SK-N-SH treated with all-trans-retinoic acid at 6 μM for 48 hours (cell line): ENCODE data around the gene SPATA2L.

ENCODE experiments used
- ATAC-seq: fragments of 200-7000 bp; cut with Tn5 transposase; 3 replicates; pipeline ENCODE4 v1.9.1; 2020; ENCODE audit warnings: mild to moderate bottlenecking, moderate library complexity
- ARNTL ChIP-seq: fragments of 450-650 bp; formaldehyde crosslinking; IDR thresholded peaks from 2 replicates; pipeline ENCODE4 v1.5.0; 2020; ENCODE audit warnings: low read depth, mild to moderate bottlenecking, moderate library complexity, borderline replicate concordance
- BACH2 ChIP-seq: fragments of 250-450 bp; sonication (Bioruptor Pico); IDR thresholded peaks from 2 replicates; pipeline ENCODE4 v1.9.0; 2021; ENCODE audit warnings: mild to moderate bottlenecking, borderline replicate concordance
- CREB5 ChIP-seq: fragments of 250-450 bp; sonication (Bioruptor Pico); IDR thresholded peaks from 2 replicates; pipeline ENCODE4 v1.5.1; 2020; ENCODE audit warnings: low read depth, mild to moderate bottlenecking, moderate library complexity
- CSDC2 ChIP-seq: fragments of 250-450 bp; sonication (Bioruptor Pico); IDR thresholded peaks from 2 replicates; pipeline ENCODE4 v1.5.0; 2020; ENCODE audit warnings: mild to moderate bottlenecking, moderate library complexity
- CSRNP3 ChIP-seq: fragments of 250-450 bp; sonication (Bioruptor Pico); IDR thresholded peaks from 2 replicates; pipeline ENCODE4 v1.5.1; 2021; ENCODE audit warnings: mild to moderate bottlenecking, moderate library complexity
- ESRRG ChIP-seq: fragments of 250-450 bp; sonication (Bioruptor Pico); IDR thresholded peaks from 2 replicates; pipeline ENCODE4 v1.6.1; 2021; ENCODE audit warnings: mild to moderate bottlenecking
- GLIS3 ChIP-seq: fragments of 250-450 bp; sonication (Bioruptor Pico); IDR thresholded peaks from 2 replicates; pipeline ENCODE4 v1.5.0; 2020; ENCODE audit warnings: mild to moderate bottlenecking, moderate library complexity
- ISL1 ChIP-seq: fragments of 250-450 bp; sonication (Bioruptor Pico); IDR thresholded peaks from 2 replicates; pipeline ENCODE4 v2.1.2; 2022; ENCODE audit warnings: mild to moderate bottlenecking, moderate library complexity
- OSR1 ChIP-seq: fragments of 250-450 bp; sonication (Bioruptor Pico); IDR thresholded peaks from 2 replicates; pipeline ENCODE4 v1.8.0; 2022; ENCODE audit warnings: moderate library complexity, mild to moderate bottlenecking, inconsistent platforms
- PATZ1 ChIP-seq: fragments of 250-450 bp; sonication (Bioruptor Pico); IDR thresholded peaks from 2 replicates; pipeline ENCODE4 v1.8.0; 2020; ENCODE audit warnings: mild to moderate bottlenecking, moderate library complexity, borderline replicate concordance
- POU6F1 ChIP-seq: fragments of 250-450 bp; sonication (Bioruptor Pico); IDR thresholded peaks from 2 replicates; pipeline ENCODE4 v1.8.0; 2021; ENCODE audit warnings: low read depth, mild to moderate bottlenecking, moderate library complexity, borderline replicate concordance
- PPARA ChIP-seq: fragments of 250-450 bp; sonication (Bioruptor Pico); IDR thresholded peaks from 2 replicates; pipeline ENCODE4 v1.5.0; 2020; ENCODE audit warnings: mild to moderate bottlenecking, borderline replicate concordance
- SNAI2 ChIP-seq: fragments of 250-450 bp; sonication (Bioruptor Pico); IDR thresholded peaks from 2 replicates; pipeline ENCODE4 v1.5.0; 2020; ENCODE audit warnings: mild to moderate bottlenecking, moderate library complexity
- TCF4 ChIP-seq: fragments of 250-450 bp; sonication (Bioruptor Pico); IDR thresholded peaks from 2 replicates; pipeline ENCODE4 v1.8.0; 2021; ENCODE audit warnings: mild to moderate bottlenecking, moderate library complexity, borderline replicate concordance
- TOX ChIP-seq: fragments of 250-450 bp; sonication (Bioruptor Pico); IDR thresholded peaks from 2 replicates; pipeline ENCODE4 v1.8.0; 2021; ENCODE audit warnings: mild to moderate bottlenecking, moderate library complexity, borderline replicate concordance
- TSHZ2 ChIP-seq: fragments of 250-450 bp; sonication (Bioruptor Pico); IDR thresholded peaks from 2 replicates; pipeline ENCODE4 v1.5.0; 2020; ENCODE audit warnings: mild to moderate bottlenecking, moderate library complexity
- ZC3H10 ChIP-seq: fragments of 250-450 bp; sonication (Bioruptor Pico); IDR thresholded peaks from 2 replicates; pipeline ENCODE4 v1.5.1; 2021; ENCODE audit warnings: mild to moderate bottlenecking, moderate library complexity
- ZFP3 ChIP-seq: fragments of 250-450 bp; sonication (Bioruptor Pico); IDR thresholded peaks from 2 replicates; pipeline ENCODE4 v1.5.0; 2020; ENCODE audit warnings: mild to moderate bottlenecking, moderate library complexity
- ZFP30 ChIP-seq: fragments of 450-650 bp; formaldehyde crosslinking; IDR thresholded peaks from 2 replicates; pipeline ENCODE4 v1.5.0; 2022; ENCODE audit warnings: mild to moderate bottlenecking, moderate library complexity
- ZNF565 ChIP-seq: fragments of 450-650 bp; formaldehyde crosslinking; conservative IDR thresholded peaks from 2 replicates; pipeline ENCODE4 v1.5.0; 2020; ENCODE audit warnings: low read depth, mild to moderate bottlenecking, moderate library complexity
- ZNF70 ChIP-seq: fragments of 450-650 bp; formaldehyde crosslinking; IDR thresholded peaks from 2 replicates; pipeline ENCODE4 v1.5.0; 2020; ENCODE audit warnings: mild to moderate bottlenecking, moderate library complexity
- ZNF8 ChIP-seq: fragments of 450-650 bp; formaldehyde crosslinking; IDR thresholded peaks from 2 replicates; pipeline ENCODE4 v1.5.0; 2020; ENCODE audit warnings: mild to moderate bottlenecking, moderate library complexity

SPATA2L gene

GRCh38 chr16:89691231-89691985 lies 10.1 kb downstream of the SPATA2L start:
- no peak for TF ChIP-seq CSRNP3
- no peak for TF ChIP-seq ZFP30
- TF ChIP-seq ARNTL: no peak
- TF ChIP-seq ZNF8 (CRISPR knock-in tag): no peak
- no peak for TF ChIP-seq GLIS3 (CRISPR knock-in tag)
- TF ChIP-seq TCF4 (CRISPR knock-in tag): no peak
- TF ChIP-seq CREB5 (CRISPR knock-in tag): no peak
- TF ChIP-seq TSHZ2 (CRISPR knock-in tag): no peak
- TF ChIP-seq ZFP3 (CRISPR knock-in tag): no peak
- TF ChIP-seq PATZ1: no peak
- TF ChIP-seq CSDC2 (CRISPR knock-in tag): no peak
- TF ChIP-seq TOX (CRISPR knock-in tag): no peak
- no peak for TF ChIP-seq ESRRG (CRISPR knock-in tag)
- no peak for TF ChIP-seq OSR1 (CRISPR knock-in tag)
- no peak for TF ChIP-seq BACH2 (CRISPR knock-in tag)
- no peak for TF ChIP-seq POU6F1 (CRISPR knock-in tag)
- no peak for TF ChIP-seq PPARA (CRISPR knock-in tag)
- TF ChIP-seq ZC3H10 (CRISPR knock-in tag): no peak
- no peak for TF ChIP-seq ZNF70 (CRISPR knock-in tag)
- TF ChIP-seq ISL1: no peak
- TF ChIP-seq, all 23 proteins: peak for 0
- ATAC-seq: no peak

- no peak for ATAC-seq
- TF ChIP-seq ISL1 (no peak), ZFP3 (CRISPR knock-in tag) (no peak), CREB5 (CRISPR knock-in tag) (no peak), TOX (CRISPR knock-in tag) (no peak), ESRRG (CRISPR knock-in tag) (no peak), ARNTL (no peak), ZC3H10 (CRISPR knock-in tag) (no peak), ZNF8 (CRISPR knock-in tag) (no peak), ZNF565 (CRISPR knock-in tag) (no peak), TCF4 (CRISPR knock-in tag) (no peak), CSRNP3 (no peak), TSHZ2 (CRISPR knock-in tag) (no peak), SNAI2 (no peak), PPARA (CRISPR knock-in tag) (no peak)
Measured at GRCh38 chr16:89690392-89690901, 11.1 kb downstream of the SPATA2L start.
